CD4-positive, alpha-beta T cell treated with Interleukin-2 at 100 ng/mL for 4 hours (primary cell): Measurements from ENCODE around the gene NLGN2.

Experiments
- DNase-seq: peaks from one replicate; pipeline ENCODE4 v3.0.0-alpha.2; 2020; ENCODE audit warnings: low spot score

The NLGN2 gene

DNA sequence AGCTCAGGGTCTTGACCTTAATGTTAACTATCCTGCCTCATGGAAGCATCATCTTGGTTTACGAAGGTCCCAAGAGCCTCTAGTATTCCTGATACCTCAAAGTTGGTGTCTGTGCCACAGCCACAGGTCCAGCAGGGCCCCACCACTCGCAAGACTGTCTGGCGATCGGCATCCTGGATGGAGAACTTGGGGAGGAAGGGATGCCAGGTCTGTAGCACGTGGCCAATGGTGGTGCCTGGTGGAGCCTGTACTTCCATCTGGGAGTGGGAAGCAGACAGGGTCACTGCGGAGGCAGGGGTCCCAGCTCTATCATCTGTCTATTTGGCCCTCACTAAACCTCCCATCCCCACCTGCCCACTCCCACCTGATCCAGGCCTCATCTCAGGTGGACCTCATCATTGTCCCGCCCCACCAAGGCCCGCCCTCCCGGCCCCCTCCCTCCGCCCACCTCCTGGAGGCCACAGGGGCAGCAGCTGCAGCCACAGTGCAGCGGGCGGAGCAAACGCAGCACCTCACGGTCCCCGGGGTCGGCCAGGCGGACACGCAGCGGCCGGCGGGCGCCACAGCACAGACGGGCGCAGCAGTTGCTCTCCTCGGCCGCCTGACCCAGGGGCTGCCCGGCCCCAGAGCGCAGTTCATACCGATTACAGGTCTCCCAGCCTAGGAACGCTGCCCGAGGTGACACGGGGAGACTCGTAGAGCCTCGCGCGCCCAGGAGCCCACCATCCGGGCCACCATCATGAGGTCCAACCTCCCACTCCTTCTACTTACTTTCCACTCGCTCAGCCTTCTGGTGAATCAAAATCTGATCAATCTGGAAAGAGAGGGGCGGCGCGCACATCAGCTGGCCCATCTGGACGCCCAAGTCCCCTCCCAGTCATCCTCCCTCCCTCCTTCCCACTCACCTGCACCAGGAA lies 14.7 kb upstream of the NLGN2 start:
- no peak for DNase-seq

DNA sequence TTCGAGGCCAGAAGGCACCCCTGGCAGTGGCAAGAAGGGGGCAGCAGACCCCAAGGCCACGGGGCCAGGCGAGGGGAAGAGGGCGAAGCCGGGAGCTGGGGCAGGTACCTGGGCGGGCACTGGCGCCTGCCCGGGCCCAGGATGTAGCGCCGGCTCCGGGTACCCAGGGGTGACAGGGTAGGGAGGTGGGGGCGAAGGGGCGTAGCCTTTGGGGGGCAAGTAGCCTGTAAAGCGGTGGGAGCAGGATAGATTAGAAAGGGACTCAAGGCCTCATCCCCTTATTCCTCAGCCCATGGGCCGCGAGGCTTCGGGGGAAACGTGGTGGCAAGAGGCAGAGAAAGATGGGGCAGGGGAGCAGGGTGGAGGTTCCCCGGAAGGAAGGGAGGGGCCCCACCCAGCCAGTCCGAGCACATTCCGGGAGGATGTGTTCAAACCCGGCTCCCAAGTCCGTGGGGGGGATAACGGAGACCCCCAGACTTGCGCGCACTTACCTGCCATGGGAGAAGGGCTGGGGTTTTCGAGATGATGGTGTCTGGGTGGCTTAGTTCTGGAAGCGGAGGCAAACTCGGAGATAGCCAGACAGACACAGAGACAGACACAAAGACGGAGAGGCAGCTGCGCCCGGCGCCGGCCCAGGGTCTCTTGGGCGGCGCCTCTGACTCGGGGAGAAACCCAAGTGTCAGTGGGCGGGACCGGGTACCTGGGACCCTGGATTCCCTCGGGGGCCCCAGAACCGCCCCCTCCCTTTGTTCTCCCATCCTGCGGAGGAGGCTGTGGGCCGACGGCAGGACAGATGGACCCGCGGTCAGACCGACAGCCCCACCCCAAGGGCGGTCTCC lies 13.8 kb upstream of the NLGN2 start:
- peak; percentile 73 for DNase-seq

DNA sequence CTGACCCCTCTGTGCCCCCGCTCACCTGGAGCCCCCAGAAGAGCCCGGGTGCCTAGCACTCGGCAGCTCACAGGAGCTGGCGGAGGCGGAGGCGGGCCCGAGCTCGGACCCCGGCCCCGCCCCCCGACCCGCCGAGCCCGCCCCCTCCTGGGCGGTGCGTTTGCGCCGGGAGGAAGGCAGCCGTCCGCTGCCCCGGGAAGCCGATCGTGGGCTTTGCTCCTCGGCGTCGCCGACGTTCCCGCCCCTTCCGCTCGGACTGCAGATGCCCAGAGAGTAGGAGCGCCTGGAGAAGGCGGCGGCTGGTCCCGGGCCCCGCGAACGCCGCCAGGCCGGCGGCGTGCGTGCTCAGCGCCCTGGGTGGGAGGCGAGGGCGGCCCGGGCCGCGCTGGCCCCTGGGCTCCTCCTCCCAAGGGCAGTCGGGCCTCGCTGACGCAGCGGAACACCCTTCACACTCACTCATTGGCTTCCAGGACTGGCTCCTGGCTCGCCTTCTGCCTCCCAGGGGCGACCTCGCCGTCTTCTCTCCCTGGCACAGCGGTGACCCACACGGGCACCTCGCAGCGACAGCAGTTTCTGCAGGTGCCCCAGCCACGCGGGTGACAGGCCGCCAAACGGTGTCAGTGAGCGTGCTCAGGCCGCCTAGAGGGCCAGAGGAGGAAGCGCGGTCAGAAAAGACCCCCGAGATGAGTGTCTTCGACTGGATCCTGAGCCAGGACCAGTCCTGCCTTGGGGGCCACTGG lies 13.0 kb upstream of the NLGN2 start, which contains the start of gene PLSCR3:
Gene PLSCR3, minus strand, starts transcription at position 74 of the 740 bp plus-strand sequence. CDS start 415 bp downstream, outside the sequence.
- peak; percentile 77 for DNase-seq

DNA sequence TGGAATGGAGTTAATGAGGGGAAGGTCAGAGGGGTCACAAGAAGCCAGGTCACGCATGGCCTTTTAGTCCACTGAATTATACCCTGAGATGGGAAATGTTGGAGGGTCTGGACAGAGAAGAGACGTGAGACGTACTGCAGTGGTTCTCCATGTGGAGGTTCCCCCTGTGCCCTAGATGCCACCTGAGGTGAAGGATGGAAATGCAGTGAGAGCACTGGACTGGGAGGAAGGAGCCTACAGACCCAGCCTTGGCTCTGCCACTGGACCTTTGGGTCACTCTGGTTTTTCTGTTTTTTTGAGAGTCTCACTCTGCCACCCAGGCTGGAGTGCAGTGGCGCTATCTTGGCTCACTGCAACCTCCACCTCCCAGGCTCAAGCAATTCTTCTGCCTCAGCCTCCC lies 11.5 kb upstream of the NLGN2 start:
- no peak for DNase-seq

DNA sequence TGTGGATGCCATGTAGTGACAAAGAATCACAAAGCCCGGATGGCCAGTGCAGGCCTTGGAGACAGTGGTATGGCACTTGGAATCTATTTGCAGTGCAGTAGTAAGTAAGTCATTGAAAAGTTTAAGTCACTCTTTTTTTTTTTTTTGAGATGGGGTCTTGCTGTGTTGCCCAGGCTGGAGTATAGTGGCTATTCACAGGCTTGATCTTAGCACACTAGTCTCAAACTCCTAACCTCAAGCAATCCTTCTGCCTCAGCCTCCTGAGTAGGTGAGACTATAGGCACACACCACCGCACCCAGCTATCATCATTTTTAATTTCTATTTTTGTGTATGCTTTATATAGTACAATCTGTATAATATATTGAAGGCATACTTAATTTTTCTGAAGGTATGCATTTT lies 9.0 kb upstream of the NLGN2 start:
- no peak for DNase-seq

DNA sequence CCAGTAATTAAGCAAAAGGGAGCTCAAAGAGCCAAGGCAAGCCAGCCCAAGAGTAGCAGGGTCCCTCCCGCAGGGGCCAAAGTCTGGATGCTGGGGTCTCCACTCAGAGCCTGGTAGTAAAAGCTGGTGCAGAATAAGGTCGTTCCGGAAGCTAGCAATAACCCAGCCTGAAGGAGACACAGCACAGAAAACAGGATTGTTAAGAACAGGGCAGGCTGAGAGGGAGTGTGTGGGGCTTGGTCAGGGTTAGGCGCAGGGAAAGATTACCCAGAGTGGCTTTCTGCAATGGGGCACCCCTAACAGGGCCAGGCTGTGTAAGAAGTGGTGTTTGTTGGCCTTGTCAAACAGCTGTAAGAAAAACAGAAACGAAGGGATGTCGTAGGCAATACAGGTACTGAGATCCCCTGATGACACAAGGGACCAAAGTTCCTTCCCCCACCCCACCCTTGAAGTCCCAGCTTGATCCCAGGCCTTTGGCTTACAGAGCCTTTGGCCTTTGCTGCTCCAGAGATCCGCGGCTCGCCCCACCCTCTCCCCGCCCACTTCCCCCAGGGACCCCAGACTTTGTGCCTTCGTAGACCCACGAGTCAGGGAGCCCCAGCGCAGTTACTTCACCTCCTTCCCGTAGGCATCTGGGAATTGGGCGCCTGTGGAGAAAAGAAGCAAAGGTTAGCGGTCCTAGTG lies 4.5 kb upstream of the NLGN2 start:
- no peak for DNase-seq

DNA sequence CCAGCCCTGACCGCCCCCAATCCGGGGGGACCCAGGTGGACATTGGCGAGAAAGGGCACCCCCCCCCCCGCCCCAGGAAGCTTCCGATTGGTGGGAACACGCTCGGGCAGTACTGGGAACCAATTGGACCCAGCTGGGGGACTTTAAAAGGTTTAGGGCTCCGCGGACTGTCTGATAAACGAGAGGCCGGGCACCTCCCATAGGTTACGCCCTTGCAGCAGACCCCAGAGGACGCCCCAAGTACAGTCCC lies 4.0 kb upstream of the NLGN2 start:
- no peak for DNase-seq

DNA sequence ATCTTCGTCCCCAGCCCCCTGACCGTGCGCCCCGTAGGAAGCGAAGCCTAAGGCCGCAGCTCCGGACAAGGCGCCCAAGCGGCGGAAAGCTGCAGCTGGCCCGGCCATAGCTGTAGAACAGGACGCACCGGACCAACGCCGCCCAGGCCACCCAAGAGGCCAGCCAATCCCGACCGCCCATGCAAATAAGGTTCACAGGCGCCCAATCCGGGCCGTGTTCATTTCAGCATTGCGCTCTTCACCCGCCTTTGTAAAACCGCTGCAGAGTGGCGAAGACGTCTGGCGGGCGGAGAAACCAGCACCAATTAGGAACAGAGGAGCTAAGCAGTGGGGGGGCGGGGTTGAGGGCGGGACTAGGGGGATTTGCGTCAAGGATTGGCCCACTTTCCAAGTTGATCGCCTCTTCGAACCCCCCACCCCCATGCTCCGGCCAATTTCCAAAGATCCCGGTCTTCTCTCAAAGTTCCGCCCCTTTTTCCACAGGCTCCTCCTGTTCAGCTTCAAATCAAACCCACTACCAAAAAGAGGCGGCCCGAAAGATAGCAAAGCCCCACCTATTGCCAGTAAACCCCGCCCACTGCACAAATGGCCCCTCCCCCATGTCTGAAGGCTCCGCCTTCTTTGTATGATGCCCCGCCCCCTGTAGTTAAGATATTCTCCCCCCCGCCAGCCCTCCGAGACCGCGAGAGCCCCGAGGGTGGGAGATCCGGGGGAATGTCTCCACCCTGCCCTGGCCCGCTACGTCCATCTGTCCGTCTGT lies 3.5 kb upstream of the NLGN2 start, which contains the start of gene TMEM256:
Gene TMEM256, minus strand, starts transcription at position 121 of the 760 bp plus-strand sequence. Its CDS starts 13 bp downstream, at position 108.
- DNase-seq, result peak; percentile 97

DNA sequence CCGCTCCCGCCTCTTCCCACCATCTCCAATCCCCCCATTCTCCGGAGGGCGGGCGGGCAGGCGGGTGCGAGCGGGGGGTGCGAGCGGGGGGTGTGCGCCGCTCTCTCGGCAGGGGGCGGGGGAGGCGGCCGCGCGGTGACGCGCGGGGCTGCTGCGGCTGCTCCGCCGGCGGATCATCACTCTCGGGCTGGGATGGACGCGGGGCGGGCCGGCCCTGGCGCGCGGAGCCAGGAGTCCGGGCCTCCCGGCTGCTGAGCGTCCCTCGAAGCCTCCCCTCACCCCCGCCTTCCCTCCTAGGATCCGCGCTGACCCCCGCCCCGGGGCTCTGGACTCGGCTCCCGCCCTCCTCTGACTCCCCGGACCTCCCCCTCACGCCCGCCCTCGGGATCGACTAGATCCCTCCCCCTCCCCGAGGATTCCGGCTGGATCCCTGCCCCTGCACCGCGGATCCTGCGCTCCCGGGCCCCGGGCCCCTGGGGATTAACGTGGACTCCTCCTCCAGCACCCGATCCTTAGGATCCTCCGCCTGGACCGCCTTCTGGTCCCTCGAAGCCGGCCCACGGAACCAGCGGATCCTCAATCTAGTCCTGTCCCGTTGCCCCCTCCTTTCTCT lies 2.8 kb upstream of the NLGN2 start:
- peak; percentile 67 for DNase-seq

DNA sequence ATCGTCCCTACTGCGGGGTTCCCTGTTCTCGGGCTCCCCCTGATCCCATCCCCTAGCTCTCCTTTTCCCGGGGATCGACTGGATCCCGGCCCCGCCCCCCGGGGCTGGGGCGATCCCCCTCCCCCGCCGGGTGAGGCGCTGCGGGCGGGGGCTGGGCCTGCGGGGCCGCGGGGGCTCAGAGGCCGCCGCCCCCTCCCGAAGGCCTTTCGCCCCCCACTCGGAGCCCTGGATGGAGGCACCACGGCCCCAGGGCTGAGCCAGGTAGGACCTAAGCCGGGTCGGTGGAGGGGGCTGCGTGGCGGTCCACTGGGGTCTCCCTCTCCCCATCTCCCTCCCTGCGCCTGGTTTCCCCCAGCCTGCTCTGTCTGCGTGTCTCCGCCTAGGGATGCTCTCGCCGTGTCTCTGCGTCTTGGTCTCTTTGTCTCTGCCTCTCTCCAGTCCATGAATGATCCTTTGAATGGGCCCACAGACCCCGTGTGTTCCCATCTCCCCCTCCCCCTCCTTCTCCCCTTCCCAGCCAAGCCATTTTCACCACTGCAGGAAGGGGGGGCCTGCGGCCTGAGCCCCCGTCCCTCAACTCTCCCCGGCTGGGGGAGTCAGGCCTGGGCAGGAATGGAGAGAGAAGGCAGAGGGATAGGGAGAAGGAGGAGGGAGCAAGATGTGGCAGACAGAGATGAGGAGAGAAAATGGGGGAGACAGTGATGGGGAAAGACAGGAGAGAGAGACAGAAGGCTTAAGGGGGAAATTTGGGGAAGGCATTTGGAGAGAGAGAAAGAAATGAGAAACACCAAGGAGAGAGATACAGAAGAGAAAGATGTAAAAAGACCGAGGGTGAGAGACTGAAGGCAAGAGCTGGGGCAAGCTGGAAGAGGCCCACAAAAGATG lies 2.1 kb upstream of the NLGN2 start:
- DNase-seq, result no peak

DNA sequence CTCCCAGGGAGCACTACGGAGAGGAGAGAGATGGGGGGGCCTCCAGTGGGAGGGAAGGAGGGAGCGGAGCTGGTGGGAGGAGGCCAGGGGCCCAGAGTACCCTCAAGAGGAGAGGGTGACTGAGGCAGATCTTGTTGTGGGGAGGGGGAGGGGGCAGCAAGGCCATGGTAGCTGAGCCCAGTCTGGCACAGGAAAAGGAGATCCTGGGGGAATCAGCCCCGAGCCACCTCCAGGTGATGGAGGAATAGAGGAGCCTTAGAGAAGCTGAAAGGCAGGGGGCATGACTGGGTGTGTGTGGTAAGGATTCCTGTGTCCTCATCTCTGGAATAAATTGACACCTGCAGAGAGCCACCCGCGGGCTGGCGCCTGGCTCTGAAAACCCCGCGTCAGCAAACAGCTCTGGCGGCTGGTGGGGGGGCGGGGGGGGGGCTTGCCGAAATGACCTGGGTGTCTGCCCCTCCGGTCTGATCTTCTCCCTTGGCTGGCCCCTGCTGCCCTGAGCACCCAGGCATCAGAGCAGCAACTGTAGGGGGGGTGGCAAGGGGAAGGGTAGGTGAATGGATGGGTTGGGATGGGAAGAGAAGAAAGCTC lies 1.3 kb upstream of the NLGN2 start:
- no peak for DNase-seq

DNA sequence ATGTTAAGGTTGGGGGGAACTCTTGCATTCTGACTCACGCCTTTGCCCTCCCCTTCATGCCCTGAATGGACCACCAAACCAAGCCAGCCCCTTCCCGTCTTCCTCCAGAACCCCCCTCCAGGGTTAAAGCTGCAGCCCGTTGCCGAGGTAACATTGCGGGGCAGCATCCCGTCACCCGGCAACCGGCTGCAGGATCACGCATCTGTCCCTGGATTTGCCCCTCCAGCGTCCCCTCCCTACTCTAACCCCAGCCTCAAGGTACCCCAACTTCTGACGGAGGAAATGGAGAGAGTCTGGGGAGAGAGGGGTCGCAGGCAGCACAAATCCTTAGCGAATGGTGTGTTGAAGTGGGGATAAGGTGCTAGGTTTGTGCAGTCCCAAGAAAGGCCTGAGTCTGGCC lies 563 bp upstream of the NLGN2 start:
- DNase-seq, result no peak

DNA sequence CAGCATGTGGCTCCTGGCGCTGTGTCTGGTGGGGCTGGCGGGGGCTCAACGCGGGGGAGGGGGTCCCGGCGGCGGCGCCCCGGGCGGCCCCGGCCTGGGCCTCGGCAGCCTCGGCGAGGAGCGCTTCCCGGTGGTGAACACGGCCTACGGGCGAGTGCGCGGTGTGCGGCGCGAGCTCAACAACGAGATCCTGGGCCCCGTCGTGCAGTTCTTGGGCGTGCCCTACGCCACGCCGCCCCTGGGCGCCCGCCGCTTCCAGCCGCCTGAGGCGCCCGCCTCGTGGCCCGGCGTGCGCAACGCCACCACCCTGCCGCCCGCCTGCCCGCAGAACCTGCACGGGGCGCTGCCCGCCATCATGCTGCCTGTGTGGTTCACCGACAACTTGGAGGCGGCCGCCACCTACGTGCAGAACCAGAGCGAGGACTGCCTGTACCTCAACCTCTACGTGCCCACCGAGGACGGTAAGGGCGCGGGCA lies 645 bp downstream of the NLGN2 start:
- DNase-seq, result peak; percentile 19

DNA sequence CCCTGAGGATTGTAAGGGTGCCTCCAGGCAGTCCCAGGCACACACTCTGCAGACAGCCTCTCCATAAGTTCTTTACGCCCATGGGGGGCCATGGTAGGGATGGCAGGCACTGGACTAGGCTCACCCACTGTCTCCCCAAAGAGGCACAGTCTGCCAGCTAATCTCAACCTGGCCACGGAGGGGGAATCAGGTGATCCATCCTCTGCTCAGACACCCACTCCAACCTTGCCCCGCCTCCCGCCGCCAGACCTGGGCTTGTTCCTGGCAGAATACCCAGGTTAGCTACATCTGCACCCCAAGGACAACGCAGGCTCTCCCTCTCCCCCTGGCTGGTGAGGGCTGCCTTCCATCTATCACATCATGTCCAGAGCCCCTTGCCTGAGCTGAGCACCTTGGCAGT lies 1.2 kb downstream of the NLGN2 start:
- DNase-seq, result no peak

DNA sequence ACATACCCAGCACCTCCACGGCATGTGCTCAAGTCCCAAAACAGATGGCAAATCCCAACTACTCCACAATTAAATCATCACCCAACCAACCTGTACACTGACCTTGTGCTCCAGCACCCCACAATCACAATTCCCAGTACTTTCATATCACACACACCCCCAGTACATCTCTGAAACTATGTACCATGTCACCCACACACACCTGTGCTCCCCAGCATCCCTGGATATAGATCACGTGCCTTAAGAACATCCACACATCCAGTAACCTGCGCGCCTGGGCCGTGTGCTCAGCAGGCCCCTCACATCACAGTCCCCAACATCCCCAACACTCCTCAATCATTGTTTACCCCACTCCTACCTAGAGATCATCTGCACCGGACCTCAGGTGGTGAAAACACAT lies 2.1 kb downstream of the NLGN2 start:
- no peak for DNase-seq

DNA sequence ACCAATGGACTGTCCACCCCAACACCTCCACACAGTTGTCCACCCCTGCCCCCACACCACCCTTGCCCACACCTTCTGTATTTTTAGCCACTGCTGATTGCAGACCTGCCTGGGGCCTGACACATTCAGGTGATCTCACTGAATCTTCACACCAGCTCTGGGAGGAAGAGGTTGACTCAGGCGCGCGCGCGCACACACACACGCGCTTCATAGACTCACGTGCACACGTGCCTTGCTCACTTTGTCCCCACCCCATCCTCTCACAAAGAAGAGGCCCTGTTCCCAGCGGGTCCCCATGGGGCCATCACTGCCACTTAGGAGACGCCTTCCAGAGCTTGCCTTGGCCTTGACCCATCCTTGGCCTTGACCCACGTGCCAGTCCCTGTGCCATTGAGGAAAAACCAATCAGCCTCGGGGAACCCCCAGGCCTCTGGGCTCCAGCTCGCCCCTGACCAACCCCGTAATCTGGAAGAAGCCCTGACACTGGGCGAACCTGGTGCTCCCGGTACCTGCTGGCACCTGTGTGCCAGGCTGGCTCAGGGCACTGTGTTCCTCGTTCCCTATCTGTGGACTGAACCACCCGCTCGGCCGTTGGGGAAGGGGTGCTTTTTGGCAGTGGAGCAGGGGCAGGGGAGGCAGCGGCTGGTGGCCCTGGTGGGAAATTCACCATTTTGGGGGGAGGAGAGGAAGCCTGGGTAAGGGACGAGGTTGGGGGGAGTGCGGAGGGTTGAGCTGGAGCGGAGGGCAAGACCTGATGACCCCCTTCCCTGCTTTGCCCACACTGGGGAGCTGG lies 3.2 kb downstream of the NLGN2 start:
- DNase-seq, result no peak

DNA sequence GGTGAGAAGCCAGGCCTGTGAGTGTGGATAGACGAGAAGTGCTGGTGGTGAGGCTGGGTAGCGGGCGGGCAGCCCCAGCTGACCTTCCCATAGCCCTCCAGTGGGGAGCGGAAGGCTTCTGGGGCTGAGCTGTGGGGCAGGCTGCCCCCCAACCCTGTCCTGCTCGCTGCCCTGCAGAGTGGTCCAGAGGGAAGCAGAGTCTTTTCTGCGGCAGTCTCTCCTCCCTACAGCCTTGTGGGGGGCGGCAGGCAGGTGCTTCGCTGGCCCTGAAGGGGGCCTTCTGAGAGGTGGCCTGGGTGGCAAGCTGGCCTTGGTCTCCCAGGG lies 3.7 kb downstream of the NLGN2 start:
- DNase-seq, result no peak

DNA sequence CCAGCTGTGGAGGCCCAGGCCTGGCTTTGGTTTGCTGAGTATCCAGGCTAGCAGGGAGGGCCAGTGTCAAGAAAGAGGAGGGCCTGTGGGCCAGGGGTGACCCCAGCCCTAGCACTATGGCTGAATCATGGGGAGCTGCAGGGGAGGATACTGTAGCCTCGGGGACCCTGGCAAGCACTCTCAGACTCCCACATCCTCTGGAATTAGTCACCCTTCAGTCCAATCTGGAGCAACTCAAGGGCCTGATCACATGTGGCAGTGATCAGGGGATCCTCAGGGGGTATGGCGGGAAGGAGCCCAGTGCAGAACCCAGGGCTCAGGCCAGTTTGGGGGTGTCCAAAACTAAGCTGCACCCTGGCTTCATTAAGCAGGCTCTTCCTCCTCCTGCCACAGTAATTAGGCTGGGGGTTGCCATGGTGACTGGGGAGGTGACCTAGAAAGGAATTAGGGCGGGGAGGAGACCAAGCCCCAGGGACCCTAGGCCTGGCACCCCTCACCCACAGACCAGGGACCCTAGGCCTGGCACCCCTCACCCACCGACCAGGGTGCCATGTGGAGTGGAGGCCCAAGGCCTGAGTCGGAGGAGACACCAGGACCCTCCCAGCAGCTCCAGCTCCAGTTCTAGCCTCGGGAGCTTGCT lies 5.8 kb downstream of the NLGN2 start:
- DNase-seq, result no peak
